GM12878 (cell line): ENCODE results near the gene GARNL3. TPM values are rescaled to one million over a fixed set of nuclear protein-coding genes. Genes with fewer than 3 reads are reported as not detected.

Experiments
- ATAC-seq: fragments of 200-7000 bp; cut with Tn5 transposase; 3 replicates; pipeline ENCODE4 v1.9.1; 2020; ENCODE audit warnings: mild to moderate bottlenecking, moderate library complexity
- BruUV-seq: library from RNA; stranded (reverse); fragments of 400-500 nt; replicated peaks from 2 replicates; lab custom pipeline; 2021; lab: Mats Ljungman, UMichigan
- CTCF ChIA-PET: fragments of 300-600 bp; sonication (Branson Sonifier 250); formaldehyde crosslinking; extraction: SDS; loops from one replicate; lab custom pipeline; 2021; ENCODE audit warnings: inconsistent platforms; lab: Yijun Ruan, JAX
- POLR2A ChIA-PET: fragments of 350-600 bp; formaldehyde crosslinking; extraction: SDS; loops from one replicate; lab custom pipeline; 2021; ENCODE audit warnings: inconsistent platforms; lab: Charles Lee
- RAD21 ChIA-PET: fragments of 300-600 bp; sonication (Branson Sonifier 250); formaldehyde crosslinking; loops from one replicate; lab custom pipeline; 2023; ENCODE audit warnings: antibody characterized with exemption; ENCODE audit not compliant: unreplicated experiment; lab: Charles Lee
- SMC1A ChIA-PET: fragments of 300-600 bp; sonication (Branson Sonifier 250); formaldehyde crosslinking; loops from one replicate; lab custom pipeline; 2023; ENCODE audit not compliant: unreplicated experiment, uncharacterized antibody; lab: Charles Lee
- DNase-seq: peaks from one replicate; pipeline ENCODE4 v3.0.0-alpha.2; 2011; ENCODE audit warnings: low read depth, low spot score
- FAIRE-seq: peaks from 3 replicates; lab custom pipeline; 2011; peaks lifted over from hg19 to GRCh38; lab: Jason Lieb, UNC
- H2AFZ ChIP-seq: 2 replicates; pipeline ENCODE4 v1.6.0; 2011; ENCODE audit warnings: low read depth, low read length, control low read depth; ENCODE audit not compliant: control insufficient read depth
- H3K27ac ChIP-seq: 2 replicates; pipeline ENCODE4 v1.5.1; 2011; ENCODE audit warnings: control low read depth; ENCODE audit not compliant: control insufficient read depth, insufficient read depth
- H3K27me3 ChIP-seq, 2 experiments: replicated peaks in 1 of 2; 2 replicates each; pipeline versions ENCODE4 v1.6.0 to v1.6.1; 2011; ENCODE audit warnings: low read length in 1 of 2; ENCODE audit not compliant: control insufficient read depth in 2 of 2, insufficient read depth in 2 of 2
- H3K36me3 ChIP-seq, 2 experiments: 2 replicates each; pipeline ENCODE4 v1.5.1; 2011; ENCODE audit warnings: low read length in 1 of 2; ENCODE audit not compliant: control insufficient read depth in 2 of 2, insufficient read depth in 2 of 2
- H3K4me1 ChIP-seq: 2 replicates; pipeline ENCODE4 v1.6.1; 2011; ENCODE audit warnings: mild to moderate bottlenecking, low read length, moderate library complexity, mixed read lengths; ENCODE audit not compliant: control insufficient read depth, insufficient read depth
- H3K4me2 ChIP-seq: 2 replicates; pipeline ENCODE4 v1.6.0; 2011; ENCODE audit warnings: control low read depth; ENCODE audit not compliant: control insufficient read depth, insufficient read depth
- H3K4me3 ChIP-seq: fragments of 200-600 bp; sonication (generic); 2 replicates; pipeline ENCODE4 v1.5.1; 2016
- H3K79me2 ChIP-seq: 2 replicates; pipeline ENCODE4 v1.6.0; 2011; ENCODE audit warnings: low read length; ENCODE audit not compliant: control insufficient read depth, insufficient read depth
- H3K9ac ChIP-seq: 2 replicates; pipeline ENCODE4 v1.8.0; 2011; ENCODE audit warnings: low read length, control low read depth, mixed read lengths; ENCODE audit not compliant: control insufficient read depth, insufficient read depth
- H3K9me3 ChIP-seq: replicated peaks from 3 replicates; pipeline ENCODE4 v1.5.1; 2011; ENCODE audit warnings: mild to moderate bottlenecking, low read length; ENCODE audit not compliant: control insufficient read depth, insufficient read depth
- H4K20me1 ChIP-seq: 2 replicates; pipeline ENCODE4 v1.6.0; 2011; ENCODE audit not compliant: control insufficient read depth, insufficient read depth
- E4F1 ChIP-seq: fragments of 450-650 bp; IDR thresholded peaks from 2 replicates; pipeline ENCODE4 v1.6.1; 2018; ENCODE audit warnings: borderline replicate concordance, mild to moderate bottlenecking; ENCODE audit not compliant: partially characterized antibody
- PAX8 ChIP-seq: fragments of 450-650 bp; IDR thresholded peaks from 2 replicates; pipeline ENCODE4 v1.6.1; 2017; ENCODE audit warnings: mild to moderate bottlenecking, moderate library complexity
- RAD21 ChIP-seq: IDR thresholded peaks from 2 replicates; pipeline ENCODE4 v1.6.1; 2011; ENCODE audit warnings: mild to moderate bottlenecking, low read depth, low read length, moderate library complexity; ENCODE audit not compliant: insufficient read depth
- ZBTB40 ChIP-seq: fragments of 450-650 bp; IDR thresholded peaks from 2 replicates; pipeline ENCODE4 v1.6.1; 2016; ENCODE audit warnings: mild to moderate bottlenecking, moderate library complexity, borderline replicate concordance
- WGBS: methylation state at CpG from one replicate; pipeline ENCODE4 v1.1.6; 2016; ENCODE audit warnings: low lambda C conversion rate; ENCODE audit not compliant: insufficient replicate concordance, insufficient coverage; ENCODE audit errors: missing lambda C conversion rate; 5-methylcytosine and 5-hydroxymethylcytosine counted together
- in situ Hi-C: fragments of 300-500 bp; cut with MboI; formaldehyde crosslinking; loops from 9 replicates; pipeline ENCODE4 v1.14.3; 2018; ENCODE audit warnings: mixed read lengths
- intact Hi-C: fragments of 100-400 bp; cut with micrococcal nuclease; formaldehyde crosslinking; loops from one replicate; pipeline ENCODE4 v1.14.2; 2022; ENCODE audit not compliant: unreplicated experiment
- polyA plus RNA-seq, 11 experiments: library from polyadenylated mRNA; depleted of rRNA in 4 of 11; unstranded in 6 of 11; stranded (reverse) in 5 of 11; fragments of >200 nt; fragmentation: Nextera tagmentation in 4 of 11; fragmentation: Illumina TruSeq in 1 of 11; extraction: Ambion mirVana in 4 of 11; extraction: Trizol in 1 of 11; gene quantifications; 1 replicate in 1 of 11; 2 replicates in 10 of 11; pipeline versions ENCODE4 v1.2.1 to v1.2.3, GENCODE V29; 2011 to 2016; ENCODE audit warnings: inconsistent platforms in 2 of 11, missing spikeins in 2 of 11, low read depth in 1 of 11
- total RNA-seq, 4 experiments: library from RNA; depleted of rRNA in 3 of 4; stranded (reverse); fragments of >200 nt in 3 of 4; fragmentation: Illumina TruSeq in 1 of 4; extraction: Trizol in 1 of 4; gene quantifications; 2 replicates each; pipeline versions ENCODE4 v1.2.1 to v1.2.3, GENCODE V29; 2013 to 2021

The GARNL3 gene
- total and polyA plus RNA-seq, 10 of the 15 experiments (the other 5 are each of a cell fraction or from before 2014, with no cell fraction given), result 0.89 to 13.2 (median 6.3) TPM

- Histone ChIP-seq H3K27ac (no peak overlapping the region), H3K9me3 (no peaks in the 10 kb centered on the region), H2AFZ (no peak overlapping the region), H3K27me3 (no peaks in the 10 kb centered on the region), H3K9ac (no peak overlapping the region), H4K20me1 (no peaks in the 10 kb centered on the region), H3K4me3 (no peak overlapping the region), H3K36me3 (no peaks in the 10 kb centered on the region; a peak in 1 of 4 replicates), H3K79me2 (no peaks in the 10 kb centered on the region), H3K4me1 (no peaks in the 10 kb centered on the region), H3K4me2 (no peak overlapping the region)
- POLR2A ChIA-PET, result no interaction called here
- CTCF ChIA-PET, result interaction anchor here (0.6 to 1.3 kb wide), 2 partner anchors 37 to 105 kb away, joined by 3 to 5 read pairs; no protein-coding TSS in a partner anchor
- TF ChIP-seq RAD21 (no peak), E4F1 (no peak), PAX8 (no peak), ZBTB40 (no peak)
- no peak for FAIRE-seq
- intact Hi-C loops (no loop called here), in situ Hi-C loops (no loop called here)
- RAD21 ChIA-PET, result no interaction called here
- 68% methylated on average over 4 of the region's 4 CpGs for WGBS
- DNase-seq, result no peak
- no peak for ATAC-seq
- no TSS peak for BruUV-seq
- SMC1A ChIA-PET, result interaction anchor here (0.7 kb wide), 1 partner anchor 7 kb away, joined by 3 read pairs; no protein-coding TSS in a partner anchor
Observed at GRCh38 chr9:127351182-127352166, 86.9 kb downstream of the GARNL3 start.
